Lung (tissue), 12 donors: Measurements from ENCODE around the gene HPS3. TPM values are rescaled to one million over a fixed set of nuclear protein-coding genes. Genes with fewer than 3 reads are reported as not detected.

Experiments used
- ATAC-seq: fragments of 200-7000 bp; cut with Tn5 transposase; one replicate; pipeline ENCODE4 v1.9.1; 2020; ENCODE audit warnings: moderate number of reproducible peaks; ENCODE audit not compliant: insufficient read depth, low FRiP score
- DNase-seq, 3 donors: peaks; one replicate each; pipeline ENCODE4 v3.0.0-alpha.2; 2013 to 2017
- H3K27ac ChIP-seq, 2 donors: one replicate each; pipeline ENCODE4 v1.5.1; 2013; ENCODE audit warnings: mild to moderate bottlenecking in 2 of 2, moderate library complexity in 2 of 2, control low read depth in 1 of 2, inconsistent platforms in 1 of 2, low read depth in 1 of 2, low read length in 1 of 2
- H3K27me3 ChIP-seq, 3 donors: one replicate each; pipeline ENCODE4 v1.5.1; 2013; ENCODE audit warnings: low read length in 2 of 3; ENCODE audit not compliant: control insufficient read depth in 3 of 3, insufficient read depth in 3 of 3
- H3K36me3 ChIP-seq, 4 donors: one replicate each; pipeline ENCODE4 v1.5.1; 2013; ENCODE audit warnings: low read length in 4 of 4, mild to moderate bottlenecking in 1 of 4, moderate library complexity in 1 of 4; ENCODE audit not compliant: control insufficient read depth in 4 of 4, insufficient read depth in 4 of 4
- H3K4me1 ChIP-seq, 5 donors: one replicate each; pipeline ENCODE4 v1.5.1; 2013; ENCODE audit warnings: low read length in 5 of 5, mild to moderate bottlenecking in 2 of 5, moderate library complexity in 1 of 5; ENCODE audit not compliant: control insufficient read depth in 5 of 5, insufficient read depth in 5 of 5
- H3K4me3 ChIP-seq: one replicate; pipeline ENCODE4 v1.5.1; 2013; ENCODE audit warnings: mild to moderate bottlenecking, control low read depth, moderate library complexity
- H3K9ac ChIP-seq, 2 donors: one replicate each; pipeline ENCODE4 v1.5.1; 2013; ENCODE audit warnings: low read length in 2 of 2, control low read depth in 1 of 2; ENCODE audit not compliant: insufficient read depth in 1 of 2
- H3K9me3 ChIP-seq, 4 donors: one replicate each; pipeline ENCODE4 v1.5.1; 2013; ENCODE audit warnings: low read length in 3 of 4, mild to moderate bottlenecking in 1 of 4, moderate library complexity in 1 of 4; ENCODE audit not compliant: control insufficient read depth in 4 of 4, insufficient read depth in 3 of 4
- CTCF ChIP-seq: IDR thresholded peaks from 2 replicates; pipeline ENCODE4 v1.5.1; 2012; ENCODE audit warnings: mild to moderate bottlenecking; ENCODE audit errors: control extremely low read depth, extremely low read depth
- WGBS, 2 donors: extraction: QIAGEN DNeasy Blood & Tissue Kit; methylation state at CpG; one replicate each; pipeline ENCODE4 v1.1.7; 2013; 5-methylcytosine and 5-hydroxymethylcytosine counted together
- polyA plus RNA-seq, 2 donors: library from polyadenylated mRNA; stranded (reverse); fragments of 200-250 nt; gene quantifications; one replicate each; pipeline ENCODE4 v1.2.1, GENCODE V29; 2013
- total RNA-seq, 2 donors: library from RNA; depleted of rRNA in 1 of 2; stranded (reverse); fragments of >200 nt in 1 of 2; gene quantifications; one replicate each; pipeline ENCODE4 v1.2.1, GENCODE V29; 2014 to 2021
- donor health status: control.
- donor health status: control.
- donor health status: Bipolar disorder and iron deficiency.
- donor health status: healthy.
- donor health status: DM: yes; HTN: yes; CAD: no.

HPS3 gene
- total and polyA plus RNA-seq, 4 donors, result 9.3 to 43.7 (median 15.9) TPM

- peaks cover 0 to 5% (median 0%) of the 10 kb centered on the region in 5 donors for H3K4me1 ChIP-seq
- DNase-seq (peak in 1 of 3 donors; percentile 27), ATAC-seq (peak; percentile 92)
- WGBS, 2 donors, result 40 to 74% methylated on average over 7 of the region's 7 CpGs
- peaks cover 0 to 6% (median 2%) of the 10 kb centered on the region in 4 donors for H3K9me3 ChIP-seq
- peak overlapping the region; percentile 2 to 64 for H3K27ac ChIP-seq
- no peak overlapping the region for H3K9ac ChIP-seq
- no peak for TF ChIP-seq CTCF
- H3K27me3 ChIP-seq, result no peaks in the 10 kb centered on the region
- H3K4me3 ChIP-seq, result no peak overlapping the region
- peaks cover 0 to 9% (median 8%) of the 10 kb centered on the region in 4 donors for H3K36me3 ChIP-seq
Measured at GRCh38 chr3:149180057-149180573, 50.7 kb downstream of the HPS3 start.

GRCh38 chr3:149181182-149181581 lies 51.7 kb downstream of the HPS3 start:
- H3K27ac ChIP-seq, result no peak overlapping the region
- DNase-seq, result no peak
- 97% methylated on average over 2 of the region's 2 CpGs for WGBS, 2 donors
- H3K27me3 ChIP-seq, result no peaks in the 10 kb centered on the region
- no peak for TF ChIP-seq CTCF
- no peak overlapping the region for H3K9ac ChIP-seq
- no peak for ATAC-seq
- peaks cover 0 to 6% (median 2%) of the 10 kb centered on the region in 4 donors for H3K9me3 ChIP-seq
- no peak overlapping the region for H3K4me3 ChIP-seq
- H3K36me3 ChIP-seq, result peaks cover 0 to 9% (median 8%) of the 10 kb centered on the region in 4 donors
- H3K4me1 ChIP-seq, result peaks cover 0 to 5% (median 0%) of the 10 kb centered on the region in 5 donors

- no peak for DNase-seq
- H3K9me3 ChIP-seq, result no peaks in the 10 kb centered on the region
- H3K4me1 ChIP-seq, result no peaks in the 10 kb centered on the region
- no peak overlapping the region for H3K9ac ChIP-seq
- no peaks in the 10 kb centered on the region for H3K27me3 ChIP-seq
- H3K36me3 ChIP-seq, result no peaks in the 10 kb centered on the region
- no peak for ATAC-seq
- H3K27ac ChIP-seq, result no peak overlapping the region
- TF ChIP-seq CTCF, result no peak
- 89 to 99% methylated on average over 2 of the region's 2 CpGs for WGBS, 2 donors
- H3K4me3 ChIP-seq, result no peak overlapping the region
Measured at GRCh38 chr3:149186219-149186618, 56.8 kb downstream of the HPS3 start.

- Histone ChIP-seq H3K9ac (no peak overlapping the region), H3K36me3 (no peaks in the 10 kb centered on the region), H3K4me3 (no peak overlapping the region), H3K4me1 (no peaks in the 10 kb centered on the region), H3K27me3 (no peaks in the 10 kb centered on the region), H3K9me3 (no peaks in the 10 kb centered on the region), H3K27ac (no peak overlapping the region)
- WGBS, 2 donors, result 98% methylated on average over 3 of the region's 3 CpGs
- no peak for TF ChIP-seq CTCF
- DNase-seq (no peak), ATAC-seq (no peak)
Measured at GRCh38 chr3:149186721-149187120, 57.3 kb downstream of the HPS3 start.
